Measurements from ENCODE around the gene RPP30. TPM values are rescaled to one million over a fixed set of nuclear protein-coding genes. Genes with fewer than 3 reads are reported as not detected.
A peak's percentile ranks its signal among the peaks of the same experiment; 100 is the strongest.

Gene RPP30
- total RNA-seq (2021) (65.8 and 74.5 TPM in 2 replicates), Bru-seq, nascent RNA (percentile 87 among the genes with signal in this experiment), BruChase-seq, experiment 1, labeled RNA remaining after a 2-hour chase (percentile 78 among the genes with signal in this experiment), BruChase-seq, experiment 2, labeled RNA remaining after a 6-hour chase (percentile 73 among the genes with signal in this experiment)
- long read RNA-seq, transcript RPP30-202 (11 exons, 2,589 nt): major isoform, 48 of 79 reads
- long read RNA-seq, partial matches to known transcripts: 3 of 79 reads
- long read RNA-seq, other reads (novel, unspliced or antisense): 28 of 79 reads

DNA sequence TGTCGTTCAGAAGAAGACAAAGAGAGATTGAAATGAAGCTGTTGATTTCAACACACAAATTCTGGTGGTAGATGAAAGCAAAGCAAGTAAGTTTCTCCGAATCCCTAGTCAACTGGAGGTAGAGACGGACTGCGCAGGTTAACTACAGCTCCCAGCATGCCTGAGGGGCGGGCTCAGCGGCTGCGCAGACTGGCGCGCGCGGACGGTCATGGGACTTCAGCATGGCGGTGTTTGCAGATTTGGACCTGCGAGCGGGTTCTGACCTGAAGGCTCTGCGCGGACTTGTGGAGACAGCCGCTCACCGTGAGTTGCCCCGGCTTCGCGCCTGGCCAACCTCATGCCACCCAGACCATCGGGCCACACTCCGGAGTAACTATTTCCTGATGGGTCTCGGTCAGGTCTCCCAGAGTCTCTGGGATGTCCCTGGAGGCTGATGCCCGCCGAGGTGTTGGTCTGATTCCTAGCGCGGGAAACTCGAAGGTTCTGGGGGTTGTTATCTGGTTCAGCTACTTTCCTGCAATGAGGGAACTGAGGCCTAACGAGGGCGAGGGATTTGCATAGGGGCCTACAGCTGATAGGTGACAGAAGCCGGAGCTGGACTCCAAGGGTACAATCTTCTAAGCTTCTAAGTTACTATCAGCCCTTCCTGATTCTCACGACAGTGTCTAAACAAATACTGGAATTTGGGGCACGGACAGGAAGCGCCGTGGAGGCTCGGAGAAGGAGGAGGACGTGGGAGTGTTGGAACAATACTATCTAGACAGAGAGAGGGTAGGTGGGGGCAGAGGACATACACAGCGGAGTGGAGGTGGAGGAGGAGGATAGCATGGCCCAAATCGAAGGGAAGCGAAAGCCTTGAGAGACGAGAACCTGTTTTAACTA, at the start of gene RPP30:
RPP30 (plus strand) TSS at position 209 of the 882 bp plus-strand sequence; CDS start at position 222, 13 bp downstream.
- ChIA-PET POLR2A (ENCODE audit: low non-redundant PET) (no interaction called here), CTCF (no interaction called here)
- Histone ChIP-seq H3K4me1 (ENCODE audit: insufficient read depth, low read length, poor library complexity, severe bottlenecking) (peaks cover 10% of the 10 kb centered on the region), H3K27me3 (replicated peaks; ENCODE audit: insufficient read depth, low read depth, low read length, poor library complexity) (peaks cover 11% of the 10 kb centered on the region), H3K4me3 (ENCODE audit: low read depth, low read length, poor library complexity, severe bottlenecking) (peak within 1 kb of the TSS; percentile 87), H3K9me3 (ENCODE audit: low read depth, low read length, poor library complexity, severe bottlenecking) (peaks cover 7% of the 10 kb centered on the region), H3K36me3 (ENCODE audit: insufficient read depth, low read length, poor library complexity, severe bottlenecking) (peaks cover 9% of the 10 kb centered on the region), H3K27ac (ENCODE audit: low read depth, low read length, poor library complexity, severe bottlenecking) (peak within 1 kb of the TSS; percentile 66)
- peak; percentile 87 for DNase-seq (ENCODE audit: low spot score)
- no TSS peak for BruUV-seq (replicated peaks)
- intact Hi-C loops (cut with micrococcal nuclease; ENCODE audit: unreplicated experiment): loop anchor here (2.0 kb wide), 2 partner anchors 121 to 1079 kb away; no protein-coding TSS in a partner anchor
- TF ChIP-seq, protein P1, sequence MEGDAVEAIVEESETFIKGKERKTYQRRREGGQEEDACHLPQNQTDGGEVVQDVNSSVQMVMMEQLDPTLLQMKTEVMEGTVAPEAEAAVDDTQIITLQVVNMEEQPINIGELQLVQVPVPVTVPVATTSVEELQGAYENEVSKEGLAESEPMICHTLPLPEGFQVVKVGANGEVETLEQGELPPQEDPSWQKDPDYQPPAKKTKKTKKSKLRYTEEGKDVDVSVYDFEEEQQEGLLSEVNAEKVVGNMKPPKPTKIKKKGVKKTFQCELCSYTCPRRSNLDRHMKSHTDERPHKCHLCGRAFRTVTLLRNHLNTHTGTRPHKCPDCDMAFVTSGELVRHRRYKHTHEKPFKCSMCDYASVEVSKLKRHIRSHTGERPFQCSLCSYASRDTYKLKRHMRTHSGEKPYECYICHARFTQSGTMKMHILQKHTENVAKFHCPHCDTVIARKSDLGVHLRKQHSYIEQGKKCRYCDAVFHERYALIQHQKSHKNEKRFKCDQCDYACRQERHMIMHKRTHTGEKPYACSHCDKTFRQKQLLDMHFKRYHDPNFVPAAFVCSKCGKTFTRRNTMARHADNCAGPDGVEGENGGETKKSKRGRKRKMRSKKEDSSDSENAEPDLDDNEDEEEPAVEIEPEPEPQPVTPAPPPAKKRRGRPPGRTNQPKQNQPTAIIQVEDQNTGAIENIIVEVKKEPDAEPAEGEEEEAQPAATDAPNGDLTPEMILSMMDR (conservative IDR thresholded peaks at IDR 0.05; ENCODE audit: low read depth, low read length): no peak

DNA sequence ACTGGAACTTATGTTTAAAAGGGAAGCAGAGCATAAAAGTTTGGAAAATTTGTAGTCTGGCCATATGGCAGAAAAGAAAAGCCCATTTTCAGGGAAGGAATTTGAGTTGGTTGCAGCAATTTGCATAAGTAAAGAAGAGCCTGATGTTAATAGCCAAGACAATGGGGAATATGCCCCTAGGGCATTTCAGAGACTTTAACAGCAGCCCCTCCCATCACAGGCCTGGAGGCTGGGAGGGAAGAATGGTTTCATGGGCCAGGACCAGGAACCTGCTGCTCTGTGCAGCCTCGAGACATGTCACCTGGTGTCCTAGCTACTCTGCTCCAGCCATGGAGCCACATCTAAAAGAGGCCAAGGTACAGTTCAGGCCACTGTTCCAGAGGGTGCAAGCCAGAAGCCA, 49.3 kb upstream of the RPP30 start:
- H3K4me3 ChIP-seq (ENCODE audit: low read depth, low read length, poor library complexity, severe bottlenecking): no peak overlapping the region
- CTCF ChIA-PET: no interaction called here
- no peaks in the 10 kb centered on the region for H3K9me3 ChIP-seq (ENCODE audit: low read depth, low read length, poor library complexity, severe bottlenecking)
- BruUV-seq (replicated peaks): no TSS peak
- H3K36me3 ChIP-seq (ENCODE audit: insufficient read depth, low read length, poor library complexity, severe bottlenecking): no peaks in the 10 kb centered on the region
- TF ChIP-seq, protein P1 (conservative IDR thresholded peaks at IDR 0.05; ENCODE audit: low read depth, low read length): no peak
- no peak for TF ChIP-seq EZH2 (IDR thresholded peaks at IDR 0.05; ENCODE audit: borderline replicate concordance, low read depth, low read length, poor library complexity, severe bottlenecking)
- DNase-seq (ENCODE audit: low spot score): no peak
- H3K4me1 ChIP-seq (ENCODE audit: insufficient read depth, low read length, poor library complexity, severe bottlenecking): no peaks in the 10 kb centered on the region
- H3K27ac ChIP-seq (ENCODE audit: low read depth, low read length, poor library complexity, severe bottlenecking): no peak overlapping the region
- POLR2A ChIA-PET (ENCODE audit: low non-redundant PET): no interaction called here
- intact Hi-C loops (cut with micrococcal nuclease; ENCODE audit: unreplicated experiment): no loop called here
- H3K27me3 ChIP-seq (replicated peaks; ENCODE audit: insufficient read depth, low read depth, low read length, poor library complexity): peaks cover 13% of the 10 kb centered on the region

DNA sequence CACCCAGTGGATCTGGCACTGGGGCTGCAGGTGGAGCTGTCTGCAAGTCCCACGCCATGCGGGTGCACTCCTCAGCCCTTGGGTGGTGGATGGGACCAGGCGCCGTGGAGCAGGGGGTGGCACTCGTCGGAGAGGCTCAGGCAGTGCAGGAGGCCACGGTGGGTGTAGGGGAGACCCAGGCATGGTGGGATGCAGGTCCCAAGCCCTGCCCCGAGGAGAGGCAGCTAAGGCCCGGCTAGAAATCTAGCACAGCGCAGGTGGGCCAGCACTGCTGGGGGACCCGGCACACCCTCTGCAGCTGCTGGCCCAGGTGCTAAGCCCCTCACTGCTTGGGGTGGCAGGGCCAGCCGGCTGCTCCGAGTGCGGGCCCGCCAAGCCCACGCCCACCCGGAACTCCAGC, 39.7 kb upstream of the RPP30 start:
- intact Hi-C loops (cut with micrococcal nuclease; ENCODE audit: unreplicated experiment): no loop called here
- ChIA-PET CTCF (no interaction called here), POLR2A (ENCODE audit: low non-redundant PET) (no interaction called here)
- Histone ChIP-seq H3K4me1 (ENCODE audit: insufficient read depth, low read length, poor library complexity, severe bottlenecking) (no peaks in the 10 kb centered on the region), H3K4me3 (ENCODE audit: low read depth, low read length, poor library complexity, severe bottlenecking) (no peak overlapping the region), H3K9me3 (ENCODE audit: low read depth, low read length, poor library complexity, severe bottlenecking) (no peaks in the 10 kb centered on the region), H3K27me3 (replicated peaks; ENCODE audit: insufficient read depth, low read depth, low read length, poor library complexity) (peaks cover 8% of the 10 kb centered on the region), H3K27ac (ENCODE audit: low read depth, low read length, poor library complexity, severe bottlenecking) (no peak overlapping the region), H3K36me3 (ENCODE audit: insufficient read depth, low read length, poor library complexity, severe bottlenecking) (no peaks in the 10 kb centered on the region)
- BruUV-seq (replicated peaks): no TSS peak
- DNase-seq (ENCODE audit: low spot score): no peak
- TF ChIP-seq EZH2 (IDR thresholded peaks at IDR 0.05; ENCODE audit: borderline replicate concordance, low read depth, low read length, poor library complexity, severe bottlenecking): no peak
- TF ChIP-seq, protein P1 (conservative IDR thresholded peaks at IDR 0.05; ENCODE audit: low read depth, low read length): no peak

Data from A673 (cell line).